H1 (cell line): Measurements from ENCODE around the gene POLDIP2.

Source experiments
- BCL11A ChIP-seq, 2 experiments: IDR thresholded peaks; one replicate each; pipeline ENCODE4 v1.6.1; 2011; ENCODE audit warnings: low read depth in 2 of 2, low read length in 2 of 2, mild to moderate bottlenecking in 2 of 2
- CTCF ChIP-seq, 3 experiments: IDR thresholded peaks; 1 replicate in 2 of 3; 2 replicates in 1 of 3; pipeline versions ENCODE4 v1.5.1 to v1.6.1; 2011; ENCODE audit warnings: low read length in 3 of 3, mild to moderate bottlenecking in 3 of 3, inconsistent platforms in 2 of 3, low read depth in 1 of 3, moderate library complexity in 1 of 3; ENCODE audit not compliant: insufficient read depth in 1 of 3; ENCODE audit errors: control extremely low read depth in 1 of 3
- GABPA ChIP-seq: IDR thresholded peaks from 2 replicates; pipeline ENCODE4 v1.6.1; 2011; ENCODE audit warnings: mild to moderate bottlenecking, low read length, moderate library complexity, borderline replicate concordance; ENCODE audit not compliant: insufficient read depth
- JUN ChIP-seq: IDR thresholded peaks from 2 replicates; pipeline ENCODE4 v1.6.1; 2011; ENCODE audit warnings: low read depth, mild to moderate bottlenecking, improper control_type of control experiment, low read length
- MAX ChIP-seq: IDR thresholded peaks from 2 replicates; pipeline ENCODE4 v1.6.1; 2012; ENCODE audit warnings: inconsistent platforms
- POLR2AphosphoS5 ChIP-seq: IDR thresholded peaks from 2 replicates; pipeline ENCODE4 v1.6.1; 2011; ENCODE audit warnings: low read depth, low read length
- RXRA ChIP-seq: IDR thresholded peaks from 2 replicates; pipeline ENCODE4 v1.6.1; 2011; ENCODE audit warnings: low read depth, mild to moderate bottlenecking, low read length, moderate library complexity; ENCODE audit not compliant: insufficient read depth

GRCh38 chr17:28348979-28349378, 8.3 kb downstream of the POLDIP2 start:
- TF ChIP-seq MAX = no peak
- TF ChIP-seq JUN = no peak
- TF ChIP-seq RXRA = no peak
- no peak for TF ChIP-seq CTCF (IDR thresholded peaks at IDR 0.05; ENCODE audit: control extremely low read depth in 1 of 3, insufficient read depth in 1 of 3, low read depth in 1 of 3, low read length in 3 of 3)
- no peak for TF ChIP-seq GABPA
- TF ChIP-seq BCL11A (IDR thresholded peaks at IDR 0.05; ENCODE audit: low read depth in 2 of 2, low read length in 2 of 2) = no peak
- no peak for TF ChIP-seq POLR2AphosphoS5
